Measurements from ENCODE around the gene AUTS2. TPM values are rescaled to one million over a fixed set of nuclear protein-coding genes. Genes with fewer than 3 reads are reported as not detected.
A peak's percentile ranks its signal among the peaks of the same experiment; 100 is the strongest.

AUTS2 gene
- total RNA-seq, 1 donor from 2014 or later = 80.6 TPM

DNA sequence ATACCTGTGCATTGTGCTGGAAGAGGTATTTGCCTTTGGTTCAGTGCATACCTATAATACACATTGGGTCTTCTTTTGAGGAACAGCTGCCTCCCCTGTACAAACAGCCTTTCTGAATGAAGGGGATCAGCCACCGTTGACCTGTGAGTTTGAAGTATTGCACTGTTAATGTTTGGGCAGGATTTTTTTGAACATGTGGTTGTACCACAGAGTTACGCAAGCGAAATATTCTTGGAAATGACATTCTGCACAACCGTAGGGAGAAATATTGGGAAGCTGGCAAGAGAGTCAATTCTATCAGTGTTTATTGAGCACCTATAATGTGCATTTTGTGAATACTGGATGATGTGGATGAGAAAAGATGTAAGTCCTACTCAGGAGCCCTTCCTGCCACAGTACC lies 270.6 kb downstream of the AUTS2 start:
- Mint-ChIP-seq H3K27ac (ENCODE audit: unreplicated experiment) (no peak overlapping the region), H3K9me3 (ENCODE audit: unreplicated experiment) (no peaks in the 10 kb centered on the region), H3K4me1 (ENCODE audit: unreplicated experiment) (peaks cover 32% of the 10 kb centered on the region), H3K27me3 (ENCODE audit: unreplicated experiment) (no peaks in the 10 kb centered on the region), H3K36me3 (ENCODE audit: unreplicated experiment) (no peaks in the 10 kb centered on the region), H3K4me3 (ENCODE audit: unreplicated experiment) (no peak overlapping the region)
- TF ChIP-seq, protein P1, sequence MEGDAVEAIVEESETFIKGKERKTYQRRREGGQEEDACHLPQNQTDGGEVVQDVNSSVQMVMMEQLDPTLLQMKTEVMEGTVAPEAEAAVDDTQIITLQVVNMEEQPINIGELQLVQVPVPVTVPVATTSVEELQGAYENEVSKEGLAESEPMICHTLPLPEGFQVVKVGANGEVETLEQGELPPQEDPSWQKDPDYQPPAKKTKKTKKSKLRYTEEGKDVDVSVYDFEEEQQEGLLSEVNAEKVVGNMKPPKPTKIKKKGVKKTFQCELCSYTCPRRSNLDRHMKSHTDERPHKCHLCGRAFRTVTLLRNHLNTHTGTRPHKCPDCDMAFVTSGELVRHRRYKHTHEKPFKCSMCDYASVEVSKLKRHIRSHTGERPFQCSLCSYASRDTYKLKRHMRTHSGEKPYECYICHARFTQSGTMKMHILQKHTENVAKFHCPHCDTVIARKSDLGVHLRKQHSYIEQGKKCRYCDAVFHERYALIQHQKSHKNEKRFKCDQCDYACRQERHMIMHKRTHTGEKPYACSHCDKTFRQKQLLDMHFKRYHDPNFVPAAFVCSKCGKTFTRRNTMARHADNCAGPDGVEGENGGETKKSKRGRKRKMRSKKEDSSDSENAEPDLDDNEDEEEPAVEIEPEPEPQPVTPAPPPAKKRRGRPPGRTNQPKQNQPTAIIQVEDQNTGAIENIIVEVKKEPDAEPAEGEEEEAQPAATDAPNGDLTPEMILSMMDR (IDR thresholded peaks at IDR 0.05) = no peak
- no peak for DNase-seq (ENCODE audit: extremely low spot score, unreplicated experiment)

DNA sequence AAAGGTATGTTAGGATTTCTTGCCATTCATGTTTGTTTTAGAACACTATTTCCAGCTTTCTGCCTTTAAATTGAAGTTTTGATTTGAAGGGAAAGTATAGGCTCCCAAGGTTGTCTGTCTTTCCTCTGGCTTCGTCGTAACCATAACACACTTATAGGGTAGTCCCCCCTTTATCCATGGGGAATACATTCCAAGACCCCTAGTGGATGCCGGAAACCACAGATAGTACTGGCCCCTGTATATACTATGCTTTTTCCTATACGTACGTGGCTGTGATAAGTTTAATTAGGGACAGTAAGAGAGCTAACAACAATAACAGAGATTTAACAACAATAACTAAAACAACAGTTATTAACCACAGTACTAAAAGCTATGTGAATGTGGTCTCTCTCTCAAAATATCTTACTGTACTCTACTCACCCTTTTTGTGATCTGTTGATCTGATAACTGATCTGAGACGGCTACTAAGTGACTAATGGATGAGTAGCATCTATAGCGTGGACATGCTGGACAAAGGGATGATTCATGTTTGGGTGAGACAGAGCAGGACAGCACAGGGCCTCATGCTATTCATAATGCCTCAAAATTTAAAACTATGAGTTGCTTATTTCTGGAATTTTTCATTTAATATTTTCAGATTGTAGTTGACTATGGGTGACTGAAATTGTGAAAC lies 273.1 kb downstream of the AUTS2 start:
- Mint-ChIP-seq H3K27me3 (ENCODE audit: unreplicated experiment) (no peaks in the 10 kb centered on the region), H3K4me3 (ENCODE audit: unreplicated experiment) (no peak overlapping the region), H3K4me1 (ENCODE audit: unreplicated experiment) (peaks cover 18% of the 10 kb centered on the region), H3K27ac (ENCODE audit: unreplicated experiment) (peak overlapping the region; percentile 72), H3K9me3 (ENCODE audit: unreplicated experiment) (no peaks in the 10 kb centered on the region), H3K36me3 (ENCODE audit: unreplicated experiment) (no peaks in the 10 kb centered on the region)
- DNase-seq (ENCODE audit: extremely low spot score, unreplicated experiment) = no peak
- TF ChIP-seq, protein P1 (IDR thresholded peaks at IDR 0.05) = no peak

DNA sequence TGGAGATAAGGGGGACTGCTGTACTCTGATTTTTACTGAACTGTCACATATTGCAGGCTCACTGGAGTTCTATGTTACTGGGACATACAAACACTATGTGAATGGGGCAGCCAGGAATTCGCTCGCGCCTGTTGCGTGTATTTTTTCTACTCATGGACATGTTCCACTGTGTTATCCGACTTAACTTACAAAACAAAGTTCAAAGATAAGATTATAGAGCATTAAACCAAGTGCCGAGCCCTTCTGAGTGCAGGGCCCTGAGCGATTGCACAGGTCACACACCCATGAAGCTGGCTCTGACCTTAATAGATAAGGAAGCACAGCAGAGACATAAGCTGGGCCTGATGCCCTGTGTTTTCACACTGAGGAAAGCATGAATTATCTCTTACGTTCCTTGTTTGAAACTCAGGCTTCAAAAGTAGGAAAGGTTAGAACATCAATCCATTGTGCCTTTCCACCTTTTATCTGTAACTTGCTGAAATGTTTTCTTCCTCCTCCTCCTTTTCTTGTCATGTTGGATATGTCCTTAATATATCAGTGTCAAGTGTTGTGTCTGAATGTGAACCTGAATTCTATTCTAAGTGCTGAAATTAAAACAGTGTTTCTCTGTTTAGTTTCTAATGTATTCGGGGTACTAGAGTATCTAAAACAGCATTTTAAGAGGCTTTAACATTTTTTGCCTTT lies 273.8 kb downstream of the AUTS2 start:
- H3K27ac Mint-ChIP-seq (ENCODE audit: unreplicated experiment) = peak overlapping the region; percentile 72
- TF ChIP-seq, protein P1 (IDR thresholded peaks at IDR 0.05) = no peak
- H3K9me3 Mint-ChIP-seq (ENCODE audit: unreplicated experiment) = no peaks in the 10 kb centered on the region
- H3K27me3 Mint-ChIP-seq (ENCODE audit: unreplicated experiment) = no peaks in the 10 kb centered on the region
- peaks cover 18% of the 10 kb centered on the region for H3K4me1 Mint-ChIP-seq (ENCODE audit: unreplicated experiment)
- DNase-seq (ENCODE audit: extremely low spot score, unreplicated experiment) = no peak
- no peaks in the 10 kb centered on the region for H3K36me3 Mint-ChIP-seq (ENCODE audit: unreplicated experiment)
- no peak overlapping the region for H3K4me3 Mint-ChIP-seq (ENCODE audit: unreplicated experiment)

DNA sequence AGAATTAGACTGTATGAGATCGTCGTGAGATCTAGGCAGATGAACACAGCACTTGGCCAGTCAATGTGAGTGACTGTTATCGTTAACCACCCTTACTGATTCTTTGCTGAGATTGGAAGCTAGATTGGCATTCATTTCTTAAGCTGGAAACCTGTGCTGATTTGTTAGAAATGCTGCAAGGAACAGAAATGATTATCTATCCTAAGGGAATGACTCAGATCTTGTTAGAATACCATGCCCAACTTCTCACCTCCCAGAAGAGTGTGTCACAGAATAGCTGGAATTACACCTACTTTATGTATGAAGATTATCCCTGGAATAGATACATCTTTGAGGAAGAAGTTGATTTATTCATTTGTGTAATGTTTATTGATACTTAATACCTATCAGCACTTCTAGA lies 275.2 kb downstream of the AUTS2 start:
- Mint-ChIP-seq H3K36me3 (ENCODE audit: unreplicated experiment) (no peaks in the 10 kb centered on the region), H3K4me3 (ENCODE audit: unreplicated experiment) (no peak overlapping the region), H3K27ac (ENCODE audit: unreplicated experiment) (no peak overlapping the region), H3K9me3 (ENCODE audit: unreplicated experiment) (no peaks in the 10 kb centered on the region), H3K4me1 (ENCODE audit: unreplicated experiment) (peaks cover 18% of the 10 kb centered on the region), H3K27me3 (ENCODE audit: unreplicated experiment) (no peaks in the 10 kb centered on the region)
- TF ChIP-seq, protein P1 (IDR thresholded peaks at IDR 0.05) = no peak
- DNase-seq (ENCODE audit: extremely low spot score, unreplicated experiment) = no peak

DNA sequence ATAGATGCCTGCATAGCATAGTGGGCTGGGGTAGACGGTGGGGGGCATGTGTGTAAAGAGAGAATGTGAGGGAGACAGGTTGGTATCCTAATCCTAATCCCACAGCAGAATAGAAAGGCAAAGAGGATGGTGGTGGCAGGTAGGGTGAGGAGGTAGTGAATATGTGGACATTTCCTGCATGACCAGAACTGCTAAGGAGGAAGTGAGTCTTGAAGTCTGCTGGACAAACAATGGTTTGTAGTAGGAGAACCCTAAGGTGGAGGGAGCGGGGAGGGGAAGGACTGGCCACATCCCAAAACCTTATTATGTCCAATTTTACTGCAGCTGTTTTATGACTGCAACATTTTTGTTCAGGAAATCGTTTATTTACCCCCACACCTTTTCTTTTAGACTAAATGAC lies 279.7 kb downstream of the AUTS2 start:
- no peak overlapping the region for H3K27ac Mint-ChIP-seq (ENCODE audit: unreplicated experiment)
- DNase-seq (ENCODE audit: extremely low spot score, unreplicated experiment) = no peak
- no peaks in the 10 kb centered on the region for H3K36me3 Mint-ChIP-seq (ENCODE audit: unreplicated experiment)
- TF ChIP-seq, protein P1 (IDR thresholded peaks at IDR 0.05) = no peak
- H3K4me1 Mint-ChIP-seq (ENCODE audit: unreplicated experiment) = peaks cover 2% of the 10 kb centered on the region
- no peak overlapping the region for H3K4me3 Mint-ChIP-seq (ENCODE audit: unreplicated experiment)
- no peaks in the 10 kb centered on the region for H3K9me3 Mint-ChIP-seq (ENCODE audit: unreplicated experiment)
- no peaks in the 10 kb centered on the region for H3K27me3 Mint-ChIP-seq (ENCODE audit: unreplicated experiment)
